Measurements from ENCODE around the gene ZFP42. TPM values are rescaled to one million over a fixed set of nuclear protein-coding genes. Genes with fewer than 3 reads are reported as not detected.

ZFP42 gene
- total and polyA plus RNA-seq, 2 of the 8 experiments (the other 6 are each of a cell fraction or from before 2014, with no cell fraction given) = 69.4 to 188 TPM

DNA sequence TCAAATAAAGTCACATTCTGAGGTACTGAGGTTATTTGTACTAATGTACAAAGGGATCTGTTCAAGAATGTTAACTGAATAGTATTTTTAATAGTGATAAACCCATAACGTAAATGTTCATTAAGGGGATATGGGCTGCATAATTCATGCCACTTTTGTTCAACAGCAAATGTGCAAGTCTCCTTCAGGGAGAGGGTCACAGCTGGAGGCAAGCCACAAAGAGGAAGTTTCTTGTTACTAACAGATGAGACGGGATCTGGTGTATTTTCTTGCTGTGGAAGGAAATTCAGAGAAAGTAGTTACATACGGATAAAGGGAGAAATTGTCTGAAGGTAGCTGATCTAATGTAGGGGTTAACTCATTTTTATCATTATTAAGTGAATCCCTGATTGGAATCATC lies 10.0 kb downstream of the ZFP42 start:
- H3K4me2 ChIP-seq (ENCODE audit: insufficient read depth in 1 of 2, low read depth in 2 of 2, low read length in 2 of 2) = no peak overlapping the region
- H2AFZ ChIP-seq (ENCODE audit: low read length) = no peak overlapping the region
- POLR2A ChIA-PET (ENCODE audit: partially characterized antibody) = interaction anchor here (0.7 to 18.1 kb wide), 12 partner anchors 5 to 447 kb away, joined by 3 to 228 read pairs (median 4); partner anchors contain the start of gene ZFP42
- CTCF ChIA-PET (ENCODE audit: partially characterized antibody) = no interaction called here
- no peak overlapping the region for H3K18ac ChIP-seq (ENCODE audit: extremely low read depth, low read length)
- no peak for DNase-seq (ENCODE audit: low read depth in 1 of 2, low spot score in 2 of 2)
- no peaks in the 10 kb centered on the region for H3K9me3 ChIP-seq (ENCODE audit: insufficient read depth in 2 of 2, low read depth in 1 of 2, low read length in 1 of 2)
- H3K4me3 ChIP-seq (ENCODE audit: extremely low read depth in 1 of 4, insufficient read depth in 2 of 4, low read depth in 3 of 4, low read length in 4 of 4) = no peak overlapping the region
- no peak overlapping the region for H3K4ac ChIP-seq (replicated peaks; ENCODE audit: insufficient read length, low read depth, low read length)
- peaks cover 0 to 7% (median 0%) of the 10 kb centered on the region in 4 experiments; a peak in 2 of 7 replicates for H3K4me1 ChIP-seq (replicated peaks in 1 of 4; ENCODE audit: control insufficient read depth in 3 of 4, insufficient read depth in 4 of 4, low read length in 3 of 4)
- no peaks in the 10 kb centered on the region for H3K23me2 ChIP-seq (ENCODE audit: low read depth, low read length)
- no peak overlapping the region for H2BK15ac ChIP-seq (ENCODE audit: low read length)
- H3K79me2 ChIP-seq (ENCODE audit: control insufficient read depth in 1 of 2, insufficient read depth in 2 of 2, low read length in 2 of 2) = peaks cover 11 to 75% of the 10 kb centered on the region in 2 experiments
- H2BK20ac ChIP-seq (ENCODE audit: low read length) = no peak overlapping the region
- no peak overlapping the region for H3K56ac ChIP-seq (replicated peaks; ENCODE audit: insufficient read length, low read depth, low read length)
- H4K20me1 ChIP-seq (replicated peaks in 1 of 2; ENCODE audit: control insufficient read depth in 1 of 2, insufficient read depth in 2 of 2, low read length in 2 of 2) = peaks cover 28 to 33% of the 10 kb centered on the region in 2 experiments
- H2BK12ac ChIP-seq (ENCODE audit: low read depth, low read length) = no peak overlapping the region
- H3K27me3 ChIP-seq (replicated peaks in 1 of 4; ENCODE audit: control insufficient read depth in 3 of 4, extremely low read depth in 1 of 4, insufficient read depth in 3 of 4, low read length in 3 of 4) = no peaks in the 10 kb centered on the region
- no peak overlapping the region for H3K27ac ChIP-seq (ENCODE audit: low read depth, low read length)
- H3K79me1 ChIP-seq (ENCODE audit: low read depth, low read length) = peaks cover 10% of the 10 kb centered on the region
- H2AK5ac ChIP-seq (ENCODE audit: low read depth, low read length) = no peak overlapping the region
- H3K36me3 ChIP-seq (ENCODE audit: control insufficient read depth in 2 of 4, insufficient read depth in 4 of 4, low read length in 3 of 4) = peaks cover 32 to 63% (median 47%) of the 10 kb centered on the region in 4 experiments
- H3K23ac ChIP-seq (ENCODE audit: insufficient read length) = no peak overlapping the region
- H3K9ac ChIP-seq (replicated peaks in 1 of 4; ENCODE audit: extremely low read depth in 1 of 4, low read depth in 3 of 4, low read length in 3 of 4) = no peak overlapping the region
- no peak overlapping the region for H4K5ac ChIP-seq (ENCODE audit: insufficient read length, low read depth, low read length)
- WGBS, 2 experiments (ENCODE audit: extremely low coverage in 1 of 2, insufficient coverage in 1 of 2, insufficient read length in 1 of 2, insufficient replicate concordance in 2 of 2, low coverage in 1 of 2, low lambda C conversion rate in 2 of 2, missing lambda C conversion rate in 1 of 2) = 86% methylated on average over 3 of the region's 3 CpGs; no CpG with 5 or more reads in 1 of the 2 experiments
- H4K91ac ChIP-seq (replicated peaks; ENCODE audit: insufficient read length, low read length) = no peak overlapping the region
- no peak overlapping the region for H2BK5ac ChIP-seq (ENCODE audit: low read depth, low read length)
- H2BK120ac ChIP-seq (replicated peaks; ENCODE audit: low read depth, low read length) = no peak overlapping the region
- FAIRE-seq = no peak
- H4K8ac ChIP-seq (ENCODE audit: extremely low read depth, insufficient read depth, low read length) = no peak overlapping the region
- H3K14ac ChIP-seq (ENCODE audit: insufficient read length) = no peak overlapping the region
- no peak for TF ChIP-seq RAD21 (IDR thresholded peaks at IDR 0.05 in 1 of 2, conservative IDR thresholded peaks at IDR 0.05 in 1 of 2; ENCODE audit: low read depth in 2 of 2, low read length in 2 of 2)
- TF ChIP-seq SP4 (IDR thresholded peaks at IDR 0.05; ENCODE audit: low read length) = no peak
- TF ChIP-seq BRCA1 (IDR thresholded peaks at IDR 0.05; ENCODE audit: low read depth, low read length) = no peak
- TF ChIP-seq TBP (IDR thresholded peaks at IDR 0.05; ENCODE audit: low read depth, low read length) = no peak
- TF ChIP-seq NANOG (IDR thresholded peaks at IDR 0.05; ENCODE audit: insufficient read depth, low read depth, low read length, poor library complexity, severe bottlenecking) = no peak
- no peak for TF ChIP-seq BACH1 (IDR thresholded peaks at IDR 0.05; ENCODE audit: low read length)
- TF ChIP-seq KDM1A (IDR thresholded peaks at IDR 0.05; ENCODE audit: borderline replicate concordance, low read length) = no peak
- no peak for TF ChIP-seq HDAC2 (IDR thresholded peaks at IDR 0.05; ENCODE audit: borderline replicate concordance in 1 of 2, low read depth in 2 of 2, low read length in 2 of 2)
- TF ChIP-seq SAP30 (IDR thresholded peaks at IDR 0.05; ENCODE audit: insufficient read depth, insufficient replicate concordance, low read length) = no peak
- no peak for TF ChIP-seq CHD1 (IDR thresholded peaks at IDR 0.05; ENCODE audit: low read depth, low read length)
- no peak for TF ChIP-seq RFX5 (IDR thresholded peaks at IDR 0.05; ENCODE audit: borderline replicate concordance, low read depth, low read length)
- no peak for TF ChIP-seq CEBPB (IDR thresholded peaks at IDR 0.05; ENCODE audit: low read depth, low read length)
- TF ChIP-seq SIN3A (conservative IDR thresholded peaks at IDR 0.05 in 1 of 2, IDR thresholded peaks at IDR 0.05 in 1 of 2; ENCODE audit: low read depth in 1 of 2, low read length in 2 of 2) = no peak
